Measurements from ENCODE around the gene MNT. TPM values are rescaled to one million over a fixed set of nuclear protein-coding genes. Genes with fewer than 3 reads are reported as not detected.

MNT gene
- total and polyA plus RNA-seq, 4 donors = 1.7 to 5.0 (median 2.6) TPM

GRCh38 chr17:2354311-2354710 is 46.5 kb downstream of the MNT start:
- H3K9me3 ChIP-seq (ENCODE audit: control insufficient read depth in 4 of 4, low read length in 3 of 4) = no peaks in the 10 kb centered on the region
- WGBS = 86% methylated on average over 8 of the region's 8 CpGs
- TF ChIP-seq ZBTB33 (IDR thresholded peaks at IDR 0.05) (no peak), FOXA2 (IDR thresholded peaks at IDR 0.05) (no peak), EGR1 (IDR thresholded peaks at IDR 0.05; ENCODE audit: low read depth in 2 of 2) (no peak), ATF3 (IDR thresholded peaks at IDR 0.05) (no peak), RAD21 (IDR thresholded peaks at IDR 0.05) (no peak), REST (IDR thresholded peaks at IDR 0.05) (no peak), SP1 (IDR thresholded peaks at IDR 0.05) (no peak), CTCF (IDR thresholded peaks at IDR 0.05; ENCODE audit: low read depth, low read length, missing input control) (no peak), HNF4A (conservative IDR thresholded peaks at IDR 0.05) (no peak), GABPA (IDR thresholded peaks at IDR 0.05 in 1 of 2, conservative IDR thresholded peaks at IDR 0.05 in 1 of 2) (no peak), MAX (IDR thresholded peaks at IDR 0.05) (no peak)
- no peaks in the 10 kb centered on the region for H3K36me3 ChIP-seq (ENCODE audit: control insufficient read depth in 4 of 4, insufficient read depth in 3 of 4, low read depth in 1 of 4, low read length in 3 of 4)
- no peak overlapping the region for H3K4me3 ChIP-seq (ENCODE audit: low read depth in 1 of 3, low read length in 3 of 3)
- H3K4me1 ChIP-seq (ENCODE audit: control insufficient read depth in 4 of 4, insufficient read depth in 4 of 4, low read length in 3 of 4) = peaks cover 0 to 1% (median 0%) of the 10 kb centered on the region in 4 donors
- H3K9ac ChIP-seq (ENCODE audit: low read depth in 1 of 2, low read length in 2 of 2) = no peak overlapping the region
- no peaks in the 10 kb centered on the region for H3K27me3 ChIP-seq (ENCODE audit: control insufficient read depth in 4 of 4, insufficient read depth in 4 of 4, low read length in 3 of 4)
- no peak for DNase-seq (ENCODE audit: low spot score)
- H3K27ac ChIP-seq (ENCODE audit: low read depth in 1 of 2, low read length in 2 of 2) = no peak overlapping the region

- WGBS = 96% methylated on average over 6 of the region's 6 CpGs
- no peak for DNase-seq (ENCODE audit: low spot score)
- H3K9ac ChIP-seq (ENCODE audit: low read depth in 1 of 2, low read length in 2 of 2) = no peak overlapping the region
- H3K9me3 ChIP-seq (ENCODE audit: control insufficient read depth in 4 of 4, low read length in 3 of 4) = no peaks in the 10 kb centered on the region
- H3K4me1 ChIP-seq (ENCODE audit: control insufficient read depth in 4 of 4, insufficient read depth in 4 of 4, low read length in 3 of 4) = peaks cover 3 to 13% (median 8%) of the 10 kb centered on the region in 4 donors
- H3K27ac ChIP-seq (ENCODE audit: low read depth in 1 of 2, low read length in 2 of 2) = no peak overlapping the region
- H3K27me3 ChIP-seq (ENCODE audit: control insufficient read depth in 4 of 4, insufficient read depth in 4 of 4, low read length in 3 of 4) = no peaks in the 10 kb centered on the region
- H3K36me3 ChIP-seq (ENCODE audit: control insufficient read depth in 4 of 4, insufficient read depth in 3 of 4, low read depth in 1 of 4, low read length in 3 of 4) = no peaks in the 10 kb centered on the region
- H3K4me3 ChIP-seq (ENCODE audit: low read depth in 1 of 3, low read length in 3 of 3) = no peak overlapping the region
- no peak for TF ChIP-seq RAD21 (IDR thresholded peaks at IDR 0.05)
- TF ChIP-seq HNF4G (IDR thresholded peaks at IDR 0.05) = no peak
- TF ChIP-seq HNF4A (conservative IDR thresholded peaks at IDR 0.05) = no peak
- no peak for TF ChIP-seq ZBTB33 (IDR thresholded peaks at IDR 0.05)
- TF ChIP-seq JUND (IDR thresholded peaks at IDR 0.05) = no peak
- no peak for TF ChIP-seq FOXA2 (IDR thresholded peaks at IDR 0.05)
- TF ChIP-seq MAX (IDR thresholded peaks at IDR 0.05) = no peak
- TF ChIP-seq SP1 (IDR thresholded peaks at IDR 0.05) = no peak
- no peak for TF ChIP-seq EGR1 (IDR thresholded peaks at IDR 0.05; ENCODE audit: low read depth in 2 of 2)
- no peak for TF ChIP-seq ATF3 (IDR thresholded peaks at IDR 0.05)
- no peak for TF ChIP-seq RXRA (IDR thresholded peaks at IDR 0.05)
- no peak for TF ChIP-seq NR2F2 (IDR thresholded peaks at IDR 0.05)
- TF ChIP-seq FOXA1 (IDR thresholded peaks at IDR 0.05) = no peak
- TF ChIP-seq GABPA (IDR thresholded peaks at IDR 0.05 in 1 of 2, conservative IDR thresholded peaks at IDR 0.05 in 1 of 2) = no peak
- no peak for TF ChIP-seq TAF1 (conservative IDR thresholded peaks at IDR 0.05)
- no peak for TF ChIP-seq REST (IDR thresholded peaks at IDR 0.05)
Measured at GRCh38 chr17:2351269-2351668, 49.6 kb downstream of the MNT start.

All from liver (tissue), 9 donors.